ENCODE data around the gene TMEM132A.

TMEM132A gene

DNA sequence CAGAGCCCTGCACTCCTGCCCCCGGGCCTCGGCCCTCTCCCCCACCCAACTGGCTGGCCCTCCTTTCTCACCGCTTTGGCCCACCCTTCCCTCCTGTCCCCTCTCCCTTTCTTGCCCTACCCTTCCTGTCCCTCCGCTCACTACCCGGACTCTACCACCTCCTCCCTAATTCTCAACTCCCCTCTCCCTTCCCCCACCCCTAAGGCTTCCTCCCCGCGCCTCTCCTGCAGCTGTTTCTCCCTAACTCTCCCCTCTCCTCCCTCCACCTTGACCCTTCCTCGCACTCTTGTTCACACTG is 27.3 kb downstream of the TMEM132A start:
- TF ChIP-seq POLR2AphosphoS5 (IDR thresholded peaks at IDR 0.05; ENCODE audit: low read depth, low read length), result no peak
- no peak for TF ChIP-seq POU2F2 (IDR thresholded peaks at IDR 0.05; ENCODE audit: low read depth, low read length)
- no peak for TF ChIP-seq PAX5 (IDR thresholded peaks at IDR 0.05; ENCODE audit: insufficient read depth, low read length, severe bottlenecking)
- no peak for TF ChIP-seq TAF1 (IDR thresholded peaks at IDR 0.05; ENCODE audit: low read depth, low read length)
- no peak for TF ChIP-seq SPI1 (IDR thresholded peaks at IDR 0.05; ENCODE audit: low read depth, low read length)
- no peak for TF ChIP-seq POLR2A (IDR thresholded peaks at IDR 0.05; ENCODE audit: low read depth, low read length)
- DNase-seq (ENCODE audit: insufficient read length, low spot score) (no peak), FAIRE-seq (no peak)

DNA sequence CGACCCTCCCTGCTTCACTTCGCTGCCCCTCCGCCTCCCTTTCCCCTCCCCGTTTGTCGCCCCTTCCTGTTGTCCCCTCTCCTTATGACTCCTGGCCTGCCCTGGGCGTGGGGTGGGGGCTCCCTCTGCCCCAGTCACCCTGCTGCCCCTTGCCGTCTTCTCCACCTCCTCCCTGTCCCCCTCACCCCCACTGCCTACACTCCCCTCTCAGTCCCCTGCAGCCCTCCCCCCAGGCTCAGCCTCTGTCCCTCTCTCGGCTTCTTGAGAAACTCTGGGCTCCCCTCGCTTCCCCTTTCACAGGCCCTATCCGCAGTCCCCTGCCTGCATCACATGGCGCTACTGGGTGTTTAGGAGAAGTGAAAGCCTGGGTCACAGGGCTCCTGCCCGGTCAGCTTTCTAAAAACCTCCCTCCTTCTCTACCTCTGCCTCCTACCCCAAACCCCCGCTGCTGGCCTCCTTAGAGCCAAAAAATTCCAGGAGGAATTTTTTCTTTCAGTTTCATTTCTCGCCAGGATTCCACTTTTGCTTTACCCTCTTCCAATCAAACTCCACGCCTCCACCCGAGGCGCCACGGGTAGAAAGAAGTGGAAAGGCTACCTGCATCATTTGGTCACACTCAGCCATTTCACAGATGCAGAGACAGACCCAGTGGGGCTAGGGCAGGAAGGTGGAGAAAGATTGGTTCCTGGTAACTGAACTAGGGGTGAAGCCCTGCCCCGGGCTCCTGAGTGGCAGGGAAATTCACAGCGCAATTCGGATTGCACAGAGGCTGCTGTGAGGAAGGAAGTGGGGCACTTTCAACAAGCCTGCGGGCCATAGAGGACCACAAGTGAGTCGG is 27.9 kb downstream of the TMEM132A start, which contains the start of gene SLC15A3:
Gene SLC15A3 (minus strand): TSS at position 273 of the 838 bp plus-strand sequence. CDS start 625 bp downstream, outside the sequence.
- peak; percentile 74 for DNase-seq (ENCODE audit: insufficient read length, low spot score)
- peak; percentile 92 for FAIRE-seq
- TF ChIP-seq SPI1 (IDR thresholded peaks at IDR 0.05; ENCODE audit: low read depth, low read length) (peak; percentile 93), POLR2AphosphoS5 (IDR thresholded peaks at IDR 0.05; ENCODE audit: low read depth, low read length) (no peak), TAF1 (IDR thresholded peaks at IDR 0.05; ENCODE audit: low read depth, low read length) (peak; percentile 56; the same call in 1 of the 2 replicates), POLR2A (IDR thresholded peaks at IDR 0.05; ENCODE audit: low read depth, low read length) (no peak)

DNA sequence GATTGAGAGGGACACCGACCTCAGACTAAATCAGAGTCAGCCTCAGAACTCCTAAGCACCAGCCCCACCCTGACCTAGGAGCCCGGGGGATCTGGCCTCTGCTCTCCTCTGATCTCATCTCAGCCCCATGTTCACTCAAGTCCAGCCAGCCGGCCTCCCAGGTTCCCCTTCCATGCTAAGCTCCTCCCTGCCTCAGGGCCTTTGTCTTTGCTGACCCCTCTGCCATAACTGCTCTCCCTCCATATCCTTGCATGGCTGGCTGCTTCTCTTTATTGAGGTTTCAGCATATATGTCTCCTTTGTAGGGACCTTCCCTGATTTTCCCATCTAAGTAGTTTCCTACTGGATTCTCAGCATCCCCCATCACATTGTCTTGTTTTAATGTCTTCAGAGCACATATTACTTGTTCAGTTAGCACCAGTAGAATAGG is 28.5 kb downstream of the TMEM132A start:
- TF ChIP-seq POLR2A (IDR thresholded peaks at IDR 0.05; ENCODE audit: low read depth, low read length) (0 out of 2 replicates have a peak, but pooled peaks have one; percentile 43), SPI1 (IDR thresholded peaks at IDR 0.05; ENCODE audit: low read depth, low read length) (no peak)
- DNase-seq (ENCODE audit: insufficient read length, low spot score) (no peak), FAIRE-seq (no peak)

DNA sequence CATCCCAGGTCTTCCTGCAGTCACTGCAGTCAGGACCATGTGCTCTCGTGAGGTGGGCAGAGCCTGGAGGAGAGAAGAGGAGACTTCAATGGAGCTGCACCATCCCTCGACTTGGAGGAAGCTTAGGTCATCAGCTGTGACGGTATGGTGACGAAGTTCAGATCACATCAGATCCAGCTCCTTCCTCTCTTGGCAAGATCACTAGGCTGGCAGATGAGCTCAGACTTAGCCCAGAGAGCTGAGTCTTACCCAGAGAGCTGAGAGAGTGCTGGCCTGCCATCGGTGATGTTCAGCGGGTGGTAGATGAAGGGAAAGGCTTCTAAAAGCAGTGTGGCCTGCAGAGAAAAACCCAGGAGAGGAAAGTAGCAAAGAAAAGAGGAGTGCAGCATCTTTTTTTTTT is 29.5 kb downstream of the TMEM132A start:
- DNase-seq (ENCODE audit: insufficient read length, low spot score), result no peak
- TF ChIP-seq POLR2A (IDR thresholded peaks at IDR 0.05; ENCODE audit: low read depth, low read length) (no peak), POLR2AphosphoS5 (IDR thresholded peaks at IDR 0.05; ENCODE audit: low read depth, low read length) (no peak), TAF1 (IDR thresholded peaks at IDR 0.05; ENCODE audit: low read depth, low read length) (no peak), PAX5 (IDR thresholded peaks at IDR 0.05; ENCODE audit: insufficient read depth, low read length, severe bottlenecking) (no peak), POU2F2 (IDR thresholded peaks at IDR 0.05; ENCODE audit: low read depth, low read length) (no peak), SPI1 (IDR thresholded peaks at IDR 0.05; ENCODE audit: low read depth, low read length) (no peak)
- peak; percentile 91 for FAIRE-seq

DNA sequence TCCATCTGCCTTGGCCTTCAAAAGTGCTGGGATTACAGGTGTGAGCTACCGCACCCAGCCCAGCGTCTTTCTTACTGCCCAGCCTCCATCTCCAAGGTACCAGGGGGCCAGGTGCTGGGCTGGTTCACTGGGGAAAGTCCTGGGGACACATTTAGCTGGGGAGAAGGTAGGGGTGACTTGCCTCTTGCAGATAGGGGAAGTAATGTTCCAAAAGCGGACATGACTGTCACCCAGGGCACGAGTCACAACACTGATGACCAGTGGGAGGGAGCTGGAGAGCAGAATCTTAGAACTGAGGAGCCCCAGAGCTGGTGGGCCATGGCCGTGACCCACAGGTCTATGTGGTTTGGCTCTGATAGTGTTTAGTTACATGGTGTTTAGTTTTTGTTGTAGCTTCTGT is 30.2 kb downstream of the TMEM132A start:
- peak; percentile 87 for FAIRE-seq
- TF ChIP-seq POLR2A (IDR thresholded peaks at IDR 0.05; ENCODE audit: low read depth, low read length) (no peak), POU2F2 (IDR thresholded peaks at IDR 0.05; ENCODE audit: low read depth, low read length) (no peak), POLR2AphosphoS5 (IDR thresholded peaks at IDR 0.05; ENCODE audit: low read depth, low read length) (no peak)
- no peak for DNase-seq (ENCODE audit: insufficient read length, low spot score)

DNA sequence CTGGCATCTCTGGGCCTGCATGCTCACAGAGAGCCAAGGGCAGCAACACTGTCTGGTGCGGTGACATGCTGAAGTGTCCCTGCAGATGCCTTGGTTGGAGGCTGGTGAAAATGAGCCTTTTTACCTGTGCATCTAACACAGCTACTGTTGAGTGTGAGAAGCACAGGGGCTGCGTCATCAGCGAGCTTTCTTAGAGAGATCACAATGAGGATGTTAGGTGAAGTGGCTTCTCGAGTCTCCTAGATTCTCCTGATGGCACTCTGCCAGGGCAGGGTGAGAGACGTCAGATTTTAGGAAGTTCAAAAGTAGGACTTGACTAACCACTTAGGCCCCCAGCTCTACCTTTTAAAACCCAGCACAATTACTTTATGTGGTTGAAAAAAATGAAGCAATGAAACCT is 31.3 kb downstream of the TMEM132A start:
- no peak for TF ChIP-seq POU2F2 (IDR thresholded peaks at IDR 0.05; ENCODE audit: low read depth, low read length)
- TF ChIP-seq POLR2A (IDR thresholded peaks at IDR 0.05; ENCODE audit: low read depth, low read length), result no peak
- TF ChIP-seq SPI1 (IDR thresholded peaks at IDR 0.05; ENCODE audit: low read depth, low read length), result no peak
- TF ChIP-seq TAF1 (IDR thresholded peaks at IDR 0.05; ENCODE audit: low read depth, low read length), result no peak
- TF ChIP-seq POLR2AphosphoS5 (IDR thresholded peaks at IDR 0.05; ENCODE audit: low read depth, low read length), result no peak
- TF ChIP-seq PAX5 (IDR thresholded peaks at IDR 0.05; ENCODE audit: insufficient read depth, low read length, severe bottlenecking), result no peak
- FAIRE-seq (peak; percentile 16), DNase-seq (ENCODE audit: insufficient read length, low spot score) (no peak)

DNA sequence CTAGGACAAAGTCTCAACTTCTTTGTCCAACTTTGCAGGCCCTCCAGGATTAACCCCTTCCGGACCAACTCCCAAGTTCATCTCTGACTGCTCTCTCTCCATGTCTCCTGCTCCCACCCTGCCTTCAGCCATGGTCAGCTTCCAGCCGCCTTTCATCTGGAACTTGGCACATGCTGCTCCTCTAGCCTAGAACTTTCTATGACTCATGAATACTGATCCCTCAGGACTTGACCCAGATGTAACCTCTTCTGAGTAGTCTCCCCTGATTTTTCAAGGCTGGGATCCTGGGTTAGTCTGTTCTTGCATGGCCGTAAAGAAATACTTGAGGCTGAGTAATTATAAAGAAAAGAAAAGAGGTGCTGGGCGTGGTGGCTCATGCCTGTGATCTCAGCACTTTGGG is 32.9 kb downstream of the TMEM132A start:
- TF ChIP-seq POLR2AphosphoS5 (IDR thresholded peaks at IDR 0.05; ENCODE audit: low read depth, low read length), result no peak
- no peak for TF ChIP-seq PAX5 (IDR thresholded peaks at IDR 0.05; ENCODE audit: insufficient read depth, low read length, severe bottlenecking)
- TF ChIP-seq TAF1 (IDR thresholded peaks at IDR 0.05; ENCODE audit: low read depth, low read length), result no peak
- TF ChIP-seq POU2F2 (IDR thresholded peaks at IDR 0.05; ENCODE audit: low read depth, low read length), result no peak
- TF ChIP-seq POLR2A (IDR thresholded peaks at IDR 0.05; ENCODE audit: low read depth, low read length), result no peak
- no peak for TF ChIP-seq SPI1 (IDR thresholded peaks at IDR 0.05; ENCODE audit: low read depth, low read length)
- FAIRE-seq, result no peak
- DNase-seq (ENCODE audit: insufficient read length, low spot score), result no peak

DNA sequence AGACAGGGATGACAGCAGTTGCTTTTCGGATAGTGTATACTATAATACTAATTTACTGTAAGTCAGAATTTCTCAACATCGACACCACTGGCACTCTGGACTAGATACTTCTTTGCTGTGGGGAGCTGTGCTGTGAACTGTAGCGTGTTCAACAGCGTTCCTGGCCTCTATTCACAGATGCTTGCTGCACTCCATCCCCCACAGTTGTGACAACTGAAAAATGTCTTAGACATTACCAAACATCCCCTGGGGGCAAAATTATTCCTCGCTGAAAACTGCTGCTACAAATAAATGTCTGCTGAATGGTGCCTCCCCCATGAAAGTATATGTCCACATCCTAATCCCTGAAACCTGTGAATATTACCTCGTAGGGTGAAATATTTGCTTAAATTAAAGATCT is 35.2 kb downstream of the TMEM132A start:
- FAIRE-seq (no peak), DNase-seq (ENCODE audit: insufficient read length, low spot score) (no peak)
- no peak for TF ChIP-seq POLR2A (IDR thresholded peaks at IDR 0.05; ENCODE audit: low read depth, low read length)
- no peak for TF ChIP-seq POLR2AphosphoS5 (IDR thresholded peaks at IDR 0.05; ENCODE audit: low read depth, low read length)
- TF ChIP-seq PAX5 (IDR thresholded peaks at IDR 0.05; ENCODE audit: insufficient read depth, low read length, severe bottlenecking), result no peak
- TF ChIP-seq TAF1 (IDR thresholded peaks at IDR 0.05; ENCODE audit: low read depth, low read length), result no peak
- no peak for TF ChIP-seq POU2F2 (IDR thresholded peaks at IDR 0.05; ENCODE audit: low read depth, low read length)
- no peak for TF ChIP-seq SPI1 (IDR thresholded peaks at IDR 0.05; ENCODE audit: low read depth, low read length)

DNA sequence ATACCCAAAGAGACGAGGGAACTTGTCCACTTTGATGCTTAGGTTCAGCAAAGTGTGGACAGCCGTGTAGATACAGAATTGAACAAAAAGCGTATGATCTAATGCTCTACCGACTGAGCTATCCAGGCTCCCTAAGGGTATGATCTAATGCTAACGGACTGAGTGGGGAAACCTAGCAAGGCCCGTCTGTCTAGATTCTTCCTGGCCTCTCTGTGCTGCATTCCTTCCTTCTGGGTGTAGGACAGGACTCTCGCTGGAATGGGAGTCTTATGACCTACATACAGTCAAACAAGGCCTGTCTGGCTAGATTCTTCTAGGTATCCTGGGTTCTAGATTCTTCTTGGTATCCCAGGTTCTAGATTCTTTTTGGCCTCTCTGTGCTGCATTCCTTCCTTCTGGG is 36.1 kb downstream of the TMEM132A start:
- TF ChIP-seq POLR2A (IDR thresholded peaks at IDR 0.05; ENCODE audit: low read depth, low read length) (no peak), POU2F2 (IDR thresholded peaks at IDR 0.05; ENCODE audit: low read depth, low read length) (no peak), TAF1 (IDR thresholded peaks at IDR 0.05; ENCODE audit: low read depth, low read length) (no peak)
- no peak for DNase-seq (ENCODE audit: insufficient read length, low spot score)
- FAIRE-seq, result no peak

DNA sequence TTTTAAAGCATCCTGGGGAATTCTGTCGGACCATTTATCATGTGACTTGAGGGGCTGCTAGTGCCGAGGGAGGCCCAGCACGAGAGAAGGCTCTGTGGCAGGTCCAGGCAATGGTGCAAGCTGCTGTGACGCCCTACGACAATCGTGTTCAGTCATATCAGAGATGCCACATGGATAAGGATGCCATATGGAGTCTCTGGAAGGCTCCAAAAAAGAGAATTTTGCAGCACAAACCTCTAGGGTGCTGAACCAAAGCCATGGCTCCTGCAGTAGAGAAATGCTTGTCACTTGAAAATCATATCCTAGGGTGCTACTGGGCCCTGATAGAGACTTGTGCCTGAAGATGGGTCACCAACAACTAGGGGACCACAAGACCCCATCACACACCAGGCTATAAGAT is 40.5 kb downstream of the TMEM132A start:
- DNase-seq (ENCODE audit: insufficient read length, low spot score) (no peak), FAIRE-seq (no peak)
- TF ChIP-seq POLR2A (IDR thresholded peaks at IDR 0.05; ENCODE audit: low read depth, low read length) (no peak), POLR2AphosphoS5 (IDR thresholded peaks at IDR 0.05; ENCODE audit: low read depth, low read length) (no peak), POU2F2 (IDR thresholded peaks at IDR 0.05; ENCODE audit: low read depth, low read length) (no peak), SPI1 (IDR thresholded peaks at IDR 0.05; ENCODE audit: low read depth, low read length) (no peak), PAX5 (IDR thresholded peaks at IDR 0.05; ENCODE audit: insufficient read depth, low read length, severe bottlenecking) (no peak), TAF1 (IDR thresholded peaks at IDR 0.05; ENCODE audit: low read depth, low read length) (no peak)

Measured in GM12891 (cell line).